Activated CD4-positive, alpha-beta T cell treated with anti-CD3 and anti-CD28 coated beads, Interleukin-2, amount 10 ng/mL, durations not matched to agents 7 days and 5 days (primary cell): ENCODE results near the gene PGRMC1. TPM values are rescaled to one million over a fixed set of nuclear protein-coding genes. Genes with fewer than 3 reads are reported as not detected.
A peak's percentile ranks its signal among the peaks of the same experiment; 100 is the strongest.
"Not testable (repeated sequence)": the region's sequence is repeated elsewhere in the genome, so short reads cannot be mapped to it uniquely, and the experiment has no call there.

ENCODE experiments used
- CTCF ChIA-PET: fragments of 350-600 bp; sonication (Branson Sonifier 250); formaldehyde crosslinking; loops from one replicate; lab custom pipeline; 2021; ENCODE audit warnings: antibody characterized with exemption; lab: Charles Lee
- POLR2A ChIA-PET: fragments of 350-600 bp; sonication (Branson Sonifier 250); formaldehyde crosslinking; loops from one replicate; lab custom pipeline; 2021; ENCODE audit warnings: antibody characterized with exemption; lab: Charles Lee
- DNase-seq: peaks from one replicate; pipeline ENCODE4 v3.0.0-alpha.2; 2020
- H3K27ac Mint-ChIP-seq: one replicate; pipeline ENCODE4 v1.8.0; 2021; ENCODE audit warnings: mild to moderate bottlenecking, moderate library complexity, mixed read lengths
- H3K27me3 Mint-ChIP-seq: one replicate; pipeline ENCODE4 v1.8.0; 2021; ENCODE audit warnings: mixed read lengths
- H3K36me3 Mint-ChIP-seq: one replicate; pipeline ENCODE4 v1.8.0; 2021; ENCODE audit warnings: low read depth, mixed read lengths
- H3K4me1 Mint-ChIP-seq: one replicate; pipeline ENCODE4 v1.8.0; 2021; ENCODE audit warnings: mixed read lengths
- H3K4me3 Mint-ChIP-seq: one replicate; pipeline ENCODE4 v1.8.0; 2021; ENCODE audit warnings: mild to moderate bottlenecking, moderate library complexity, mixed read lengths
- H3K9me3 Mint-ChIP-seq: one replicate; pipeline ENCODE4 v1.8.0; 2021; ENCODE audit warnings: mixed read lengths
- total RNA-seq, 2 experiments: library from RNA; stranded (reverse); gene quantifications; one replicate each; pipeline ENCODE4 v1.2.3, GENCODE V29; 2021

The PGRMC1 gene
- total RNA-seq, 2 experiments from 2014 or later, result 29.8 to 30.1 TPM

DNA sequence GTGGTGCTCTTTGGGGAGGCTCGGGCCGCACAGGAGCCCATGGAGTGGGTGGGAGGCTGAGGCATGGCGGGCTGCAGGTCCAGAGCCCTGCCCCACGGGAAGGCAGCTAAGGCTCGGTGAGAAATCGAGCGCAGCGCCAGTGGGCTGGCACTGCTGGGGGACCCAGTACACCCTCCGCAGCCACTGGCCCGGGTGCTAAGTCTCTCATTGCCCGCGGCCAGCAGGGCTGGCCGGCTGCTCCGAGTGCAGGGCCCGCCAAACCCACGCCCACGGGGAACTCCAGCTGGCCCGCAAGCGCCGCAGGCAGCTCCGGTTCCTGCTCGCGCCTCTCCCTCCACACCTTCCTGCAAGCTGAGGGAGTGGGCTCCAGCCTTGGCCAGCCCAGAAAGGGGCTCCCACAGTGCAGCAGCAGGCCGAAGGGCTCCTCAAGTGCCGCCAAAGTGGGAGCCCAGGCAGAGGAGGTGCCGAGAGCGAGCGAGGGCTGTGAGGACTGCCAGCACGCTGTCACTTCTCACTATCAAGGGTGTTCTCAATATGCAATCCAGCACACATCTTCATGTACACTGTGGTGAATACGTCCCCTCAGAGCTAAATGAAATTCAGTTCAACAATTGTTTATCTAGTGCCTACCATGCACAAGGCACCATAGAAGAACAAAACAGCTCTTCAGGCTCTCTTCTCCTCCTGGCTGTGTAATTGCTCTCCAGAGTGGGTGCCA lies 25.0 kb upstream of the PGRMC1 start:
- H3K27me3 Mint-ChIP-seq, H3K9me3 Mint-ChIP-seq, H3K4me1 Mint-ChIP-seq, H3K36me3 Mint-ChIP-seq, H3K27ac Mint-ChIP-seq, CTCF ChIA-PET, DNase-seq, POLR2A ChIA-PET, H3K4me3 Mint-ChIP-seq: not testable (repeated sequence)

DNA sequence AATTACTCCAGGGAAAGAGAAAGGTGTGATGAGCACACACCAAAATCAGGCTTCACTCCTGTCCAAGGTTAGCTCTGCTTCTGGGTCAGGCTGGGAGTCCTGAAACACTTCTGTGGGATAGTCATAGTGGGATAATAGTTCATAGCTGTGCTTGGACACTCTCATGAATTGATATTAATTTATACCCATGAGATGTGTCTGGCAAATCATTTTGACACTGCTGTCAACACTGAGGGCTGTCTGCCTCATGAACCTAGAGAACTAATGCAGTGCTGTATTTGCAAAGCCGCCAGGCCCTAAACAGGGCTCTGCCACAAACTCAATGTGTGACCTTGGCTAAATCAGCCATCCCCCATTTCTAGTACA lies 24.5 kb upstream of the PGRMC1 start:
- Mint-ChIP-seq H3K4me1 (no peaks in the 10 kb centered on the region), H3K9me3 (no peaks in the 10 kb centered on the region), H3K27ac (no peak overlapping the region), H3K36me3 (no peaks in the 10 kb centered on the region), H3K27me3 (peaks cover 6% of the 10 kb centered on the region), H3K4me3 (no peak overlapping the region)
- CTCF ChIA-PET, result no interaction called here
- DNase-seq, result no peak
- POLR2A ChIA-PET, result no interaction called here

DNA sequence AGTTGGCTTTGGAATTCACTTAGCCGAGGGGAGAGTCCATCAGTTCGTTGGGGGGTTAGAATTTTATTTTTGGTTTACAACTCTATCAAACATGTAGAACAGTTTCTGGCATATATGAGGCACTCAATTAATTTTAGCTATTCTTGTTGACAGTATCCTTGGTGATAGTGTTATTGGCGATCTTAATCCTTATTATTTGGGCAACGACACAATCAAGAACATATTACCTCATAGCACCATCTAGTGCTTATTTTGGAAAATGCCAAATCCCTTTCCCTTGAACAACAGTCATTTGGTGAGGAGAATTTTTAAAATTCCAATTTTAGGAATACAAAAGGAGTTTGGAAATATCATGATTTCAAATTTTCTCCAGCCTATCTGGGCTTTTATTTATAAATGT lies 17.9 kb upstream of the PGRMC1 start:
- H3K27me3 Mint-ChIP-seq, result peaks cover 10% of the 10 kb centered on the region
- no peak overlapping the region for H3K27ac Mint-ChIP-seq
- H3K4me3 Mint-ChIP-seq, result no peak overlapping the region
- no peaks in the 10 kb centered on the region for H3K36me3 Mint-ChIP-seq
- CTCF ChIA-PET, result no interaction called here
- DNase-seq, result no peak
- H3K4me1 Mint-ChIP-seq, result no peaks in the 10 kb centered on the region
- no peaks in the 10 kb centered on the region for H3K9me3 Mint-ChIP-seq
- POLR2A ChIA-PET, result no interaction called here

GRCh38 chrX:119222932-119223331 lies 13.2 kb upstream of the PGRMC1 start:
- CTCF ChIA-PET, result no interaction called here
- H3K4me1 Mint-ChIP-seq, result peaks cover 5% of the 10 kb centered on the region
- H3K36me3 Mint-ChIP-seq, result no peaks in the 10 kb centered on the region
- H3K4me3 Mint-ChIP-seq, result no peak overlapping the region
- H3K9me3 Mint-ChIP-seq, result no peaks in the 10 kb centered on the region
- POLR2A ChIA-PET, result no interaction called here
- no peak for DNase-seq
- H3K27ac Mint-ChIP-seq, result no peak overlapping the region
- H3K27me3 Mint-ChIP-seq, result peaks cover 15% of the 10 kb centered on the region

- ChIA-PET POLR2A (no interaction called here), CTCF (no interaction called here)
- Mint-ChIP-seq H3K27ac (no peak overlapping the region), H3K9me3 (no peaks in the 10 kb centered on the region), H3K27me3 (peaks cover 19% of the 10 kb centered on the region), H3K36me3 (no peaks in the 10 kb centered on the region), H3K4me1 (peaks cover 5% of the 10 kb centered on the region), H3K4me3 (no peak overlapping the region)
- DNase-seq, result no peak
Observed at GRCh38 chrX:119223783-119224182, 12.3 kb upstream of the PGRMC1 start.

DNA sequence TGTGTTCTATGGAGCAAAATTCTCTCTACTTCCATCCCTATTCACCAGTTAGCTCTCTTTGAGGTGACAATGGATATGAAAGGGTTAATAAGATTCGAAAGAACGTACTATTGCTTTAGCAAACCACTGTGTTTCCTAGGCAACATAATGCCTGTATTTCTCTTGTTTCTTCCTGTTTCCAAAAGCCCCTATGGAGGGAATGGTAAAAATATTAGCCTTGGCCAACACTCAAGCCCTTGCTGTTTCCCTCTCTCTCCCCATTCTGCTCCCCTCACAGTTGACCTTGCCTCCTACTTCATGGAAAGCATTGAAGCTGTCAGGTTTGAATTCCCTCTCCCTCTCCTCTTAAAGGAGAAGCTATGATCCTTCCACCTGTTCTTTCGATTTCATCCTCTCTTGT lies 9.6 kb upstream of the PGRMC1 start:
- H3K36me3 Mint-ChIP-seq, result no peaks in the 10 kb centered on the region
- no peak for DNase-seq
- no peak overlapping the region for H3K27ac Mint-ChIP-seq
- ChIA-PET POLR2A (no interaction called here), CTCF (no interaction called here)
- H3K4me3 Mint-ChIP-seq, result no peak overlapping the region
- H3K4me1 Mint-ChIP-seq, result peaks cover 5% of the 10 kb centered on the region
- H3K27me3 Mint-ChIP-seq, result peaks cover 28% of the 10 kb centered on the region
- no peaks in the 10 kb centered on the region for H3K9me3 Mint-ChIP-seq

GRCh38 chrX:119228512-119229252 lies 7.4 kb upstream of the PGRMC1 start:
- H3K4me1 Mint-ChIP-seq, result peaks cover 4% of the 10 kb centered on the region
- no peaks in the 10 kb centered on the region for H3K36me3 Mint-ChIP-seq
- no peak overlapping the region for H3K4me3 Mint-ChIP-seq
- no peaks in the 10 kb centered on the region for H3K9me3 Mint-ChIP-seq
- H3K27me3 Mint-ChIP-seq, result peaks cover 34% of the 10 kb centered on the region
- DNase-seq, result no peak
- H3K27ac Mint-ChIP-seq, result no peak overlapping the region
- ChIA-PET CTCF (no interaction called here), POLR2A (no interaction called here)

DNA sequence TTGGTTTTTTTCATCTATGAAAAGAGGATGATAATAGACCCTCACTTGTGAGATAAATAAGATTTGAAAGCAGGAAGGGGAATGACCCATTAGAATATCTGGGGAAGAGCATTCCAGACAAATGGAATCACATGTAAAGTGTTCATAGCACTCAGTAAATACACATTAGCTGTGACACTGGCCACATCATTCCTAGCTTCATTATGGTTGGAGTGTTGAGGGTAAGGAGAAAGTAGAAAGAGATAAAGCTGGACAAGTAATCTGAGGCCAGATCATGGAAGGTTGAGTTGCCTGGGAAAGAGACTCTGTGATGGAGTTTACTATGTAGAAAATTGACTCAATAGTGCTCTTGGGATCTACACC lies 6.9 kb upstream of the PGRMC1 start:
- Mint-ChIP-seq H3K9me3 (no peaks in the 10 kb centered on the region), H3K27ac (no peak overlapping the region), H3K27me3 (peaks cover 40% of the 10 kb centered on the region), H3K4me3 (no peak overlapping the region), H3K4me1 (no peaks in the 10 kb centered on the region), H3K36me3 (no peaks in the 10 kb centered on the region)
- POLR2A ChIA-PET, result no interaction called here
- CTCF ChIA-PET, result no interaction called here
- DNase-seq, result no peak

GRCh38 chrX:119230850-119231249 lies 5.2 kb upstream of the PGRMC1 start:
- ChIA-PET CTCF (no interaction called here), POLR2A (interaction anchor here (0.6 kb wide), 1 partner anchor 25 kb away, joined by 6 read pairs; no protein-coding TSS in a partner anchor)
- Mint-ChIP-seq H3K4me3 (no peak overlapping the region), H3K36me3 (no peaks in the 10 kb centered on the region), H3K27ac (no peak overlapping the region), H3K27me3 (peaks cover 47% of the 10 kb centered on the region), H3K4me1 (peaks cover 6% of the 10 kb centered on the region), H3K9me3 (no peaks in the 10 kb centered on the region)
- no peak for DNase-seq

- no peak overlapping the region for H3K27ac Mint-ChIP-seq
- H3K4me1 Mint-ChIP-seq, result peaks cover 6% of the 10 kb centered on the region
- H3K36me3 Mint-ChIP-seq, result no peaks in the 10 kb centered on the region
- H3K27me3 Mint-ChIP-seq, result peaks cover 45% of the 10 kb centered on the region
- DNase-seq, result no peak
- CTCF ChIA-PET, result no interaction called here
- H3K4me3 Mint-ChIP-seq, result no peak overlapping the region
- POLR2A ChIA-PET, result no interaction called here
- H3K9me3 Mint-ChIP-seq, result no peaks in the 10 kb centered on the region
Observed at GRCh38 chrX:119231936-119232445, 4.1 kb upstream of the PGRMC1 start.

GRCh38 chrX:119235051-119235511 lies 1.0 kb upstream of the PGRMC1 start:
- Mint-ChIP-seq H3K27ac (no peak overlapping the region), H3K36me3 (peaks cover 6% of the 10 kb centered on the region), H3K4me1 (peaks cover 29% of the 10 kb centered on the region), H3K4me3 (peak overlapping the region; percentile 81), H3K9me3 (no peaks in the 10 kb centered on the region), H3K27me3 (peaks cover 24% of the 10 kb centered on the region)
- ChIA-PET POLR2A (no interaction called here), CTCF (no interaction called here)
- no peak for DNase-seq

DNA sequence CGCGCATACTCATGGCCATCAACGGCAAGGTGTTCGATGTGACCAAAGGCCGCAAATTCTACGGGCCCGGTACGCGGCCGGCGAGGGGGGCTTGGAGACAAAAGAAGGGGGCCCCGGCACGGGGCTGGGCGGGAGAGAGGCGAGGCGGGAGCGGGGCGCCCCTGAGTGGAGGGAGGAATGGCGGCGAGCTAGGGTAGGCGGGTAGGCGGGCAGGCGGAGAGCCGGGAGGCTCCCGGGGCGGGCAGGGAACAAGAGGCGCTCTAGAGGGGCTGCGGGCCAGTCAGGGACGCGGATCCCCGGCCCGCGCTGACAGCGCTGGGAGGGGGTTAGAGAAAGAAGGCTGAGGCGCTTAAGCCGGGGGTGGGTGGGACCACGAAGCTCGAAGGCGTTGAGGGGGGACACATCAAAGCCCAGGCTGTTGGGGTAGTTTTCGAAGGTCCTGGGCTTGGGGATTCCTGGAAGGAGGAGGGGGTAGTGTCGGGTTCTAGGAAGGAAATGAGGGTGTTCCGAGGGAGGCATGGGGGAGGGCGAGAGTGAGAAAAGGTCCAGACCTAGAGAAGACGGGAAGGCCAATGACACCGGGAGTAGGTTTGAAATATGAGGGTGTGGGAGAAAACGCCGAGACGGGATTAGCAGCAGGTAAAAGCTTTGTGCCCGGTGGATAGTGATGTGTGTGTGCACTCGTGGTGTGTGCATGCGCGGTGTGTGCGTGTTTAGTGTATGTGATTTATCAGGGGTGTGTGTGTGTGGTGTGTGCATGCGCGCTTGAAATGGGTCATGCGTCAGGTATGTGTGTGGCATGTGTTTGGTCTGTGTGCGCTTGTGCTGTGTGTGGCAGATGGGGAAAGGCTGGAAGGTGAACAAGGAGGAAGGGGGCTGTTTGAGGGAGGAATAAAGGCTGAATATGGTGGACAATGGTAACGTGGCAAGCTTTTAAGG lies 807 bp downstream of the PGRMC1 start:
- POLR2A ChIA-PET, result interaction anchor here (0.6 kb wide), 1 partner anchor 12 kb away, joined by 3 read pairs; no protein-coding TSS in a partner anchor

More for the DNA sequence above, 807 bp downstream of the PGRMC1 start:
- DNase-seq, result peak; percentile 17
- Mint-ChIP-seq H3K36me3 (peaks cover 16% of the 10 kb centered on the region), H3K27ac (peak overlapping the region; percentile 85), H3K9me3 (no peaks in the 10 kb centered on the region), H3K27me3 (peaks cover 19% of the 10 kb centered on the region), H3K4me3 (peak overlapping the region; percentile 81), H3K4me1 (peaks cover 41% of the 10 kb centered on the region)
- CTCF ChIA-PET, result interaction anchor here (0.6 kb wide), 1 partner anchor 149 kb away, joined by 3 read pairs; no protein-coding TSS in a partner anchor
